Left ventricle myocardium inferior (tissue), 1 donor: ENCODE data around the gene ACSS3. TPM values are rescaled to one million over a fixed set of nuclear protein-coding genes. Genes with fewer than 3 reads are reported as not detected.
A peak's percentile ranks its signal among the peaks of the same experiment; 100 is the strongest.
"Not testable (repeated sequence)": the region's sequence is repeated elsewhere in the genome, so short reads cannot be mapped to it uniquely, and the experiment has no call there.

Experiments
- DNase-seq: peaks from one replicate; pipeline ENCODE4 v3.0.0-alpha.2; 2020
- H3K27ac ChIP-seq: fragments of 200-600 bp; replicated peaks from 2 replicates; pipeline ENCODE4 v1.8.0; 2021
- H3K27me3 ChIP-seq: fragments of 200-600 bp; 2 replicates; pipeline ENCODE4 v1.8.0; 2021; ENCODE audit warnings: low read depth
- H3K36me3 ChIP-seq: fragments of 200-600 bp; 2 replicates; pipeline ENCODE4 v1.8.0; 2021
- H3K4me1 ChIP-seq: fragments of 200-600 bp; 2 replicates; pipeline ENCODE4 v1.8.0; 2021
- H3K4me3 ChIP-seq: fragments of 200-600 bp; 2 replicates; pipeline ENCODE4 v1.8.0; 2021; ENCODE audit warnings: mild to moderate bottlenecking, moderate library complexity
- H3K9me3 ChIP-seq: fragments of 200-600 bp; replicated peaks from 2 replicates; pipeline ENCODE4 v1.8.0; 2021
- intact Hi-C: fragments of 100-400 bp; cut with micrococcal nuclease; formaldehyde crosslinking; loops from one replicate; pipeline ENCODE4 v1.11.0; 2022
- total RNA-seq: library from RNA; stranded (reverse); fragmentation: NEBNext Ultra II Directional; extraction: Animal tissue kit (Norgen Biotek cat#: 25700); gene quantifications from one replicate; pipeline ENCODE4 v1.2.1, GENCODE V29; 2021
- TF ChIP-seq, protein P1 (sequence below): fragments of 200-600 bp; IDR thresholded peaks from 2 replicates; pipeline ENCODE4 v1.8.0; 2021; ENCODE audit warnings: antibody characterized with exemption, mild to moderate bottlenecking, borderline replicate concordance
- donor health status: DM: no; HTN: yes; CAD: no; lungs with severe emphysema.

The ACSS3 gene
- total RNA-seq, 1 donor from 2014 or later, result 24.5 TPM

- intact Hi-C loops, result no loop called here
- no peaks in the 10 kb centered on the region for H3K36me3 ChIP-seq
- no peak for DNase-seq
- no peaks in the 10 kb centered on the region for H3K9me3 ChIP-seq
- H3K27me3 ChIP-seq, result no peaks in the 10 kb centered on the region
- TF ChIP-seq, protein P1, sequence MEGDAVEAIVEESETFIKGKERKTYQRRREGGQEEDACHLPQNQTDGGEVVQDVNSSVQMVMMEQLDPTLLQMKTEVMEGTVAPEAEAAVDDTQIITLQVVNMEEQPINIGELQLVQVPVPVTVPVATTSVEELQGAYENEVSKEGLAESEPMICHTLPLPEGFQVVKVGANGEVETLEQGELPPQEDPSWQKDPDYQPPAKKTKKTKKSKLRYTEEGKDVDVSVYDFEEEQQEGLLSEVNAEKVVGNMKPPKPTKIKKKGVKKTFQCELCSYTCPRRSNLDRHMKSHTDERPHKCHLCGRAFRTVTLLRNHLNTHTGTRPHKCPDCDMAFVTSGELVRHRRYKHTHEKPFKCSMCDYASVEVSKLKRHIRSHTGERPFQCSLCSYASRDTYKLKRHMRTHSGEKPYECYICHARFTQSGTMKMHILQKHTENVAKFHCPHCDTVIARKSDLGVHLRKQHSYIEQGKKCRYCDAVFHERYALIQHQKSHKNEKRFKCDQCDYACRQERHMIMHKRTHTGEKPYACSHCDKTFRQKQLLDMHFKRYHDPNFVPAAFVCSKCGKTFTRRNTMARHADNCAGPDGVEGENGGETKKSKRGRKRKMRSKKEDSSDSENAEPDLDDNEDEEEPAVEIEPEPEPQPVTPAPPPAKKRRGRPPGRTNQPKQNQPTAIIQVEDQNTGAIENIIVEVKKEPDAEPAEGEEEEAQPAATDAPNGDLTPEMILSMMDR, result no peak
- peaks cover 37% of the 10 kb centered on the region for H3K4me1 ChIP-seq
- H3K4me3 ChIP-seq, result no peak overlapping the region
- peak overlapping the region; percentile 4 for H3K27ac ChIP-seq
Measured at GRCh38 chr12:81094718-81095360, 17.0 kb downstream of the ACSS3 start.

DNA sequence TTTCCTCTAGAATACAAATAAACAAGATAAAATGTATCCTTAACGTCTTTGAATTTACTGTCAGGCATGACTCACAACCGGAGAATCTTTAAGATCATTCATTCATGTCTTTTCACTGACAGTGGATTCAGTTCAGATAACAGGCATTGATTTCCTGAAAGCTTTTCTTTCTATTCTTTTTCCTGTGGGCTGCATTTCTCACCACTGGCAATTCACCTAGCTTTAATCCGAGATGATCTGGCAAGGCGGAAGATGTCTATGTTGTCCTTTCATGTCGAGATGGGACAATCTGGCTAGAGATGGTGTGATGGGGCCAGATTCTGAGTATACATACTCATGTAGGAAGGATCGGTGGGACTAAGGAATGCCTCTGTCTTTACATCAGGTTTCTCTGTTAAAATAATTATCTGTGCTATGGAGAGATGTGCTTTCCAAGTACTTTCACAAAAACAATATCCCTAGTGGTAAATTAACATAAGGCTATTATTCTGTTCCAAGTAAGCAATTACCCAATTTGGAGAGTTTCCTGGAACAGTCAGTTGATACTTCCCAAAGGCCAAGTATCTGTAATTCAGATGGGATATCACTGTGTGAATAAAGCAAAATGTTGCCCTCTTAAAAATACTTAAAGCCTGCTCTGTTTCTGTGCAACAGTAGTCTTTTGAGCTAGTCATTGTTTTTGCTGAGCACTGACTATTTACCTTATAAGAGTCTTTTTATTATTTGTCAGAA, 17.8 kb downstream of the ACSS3 start:
- H3K4me3 ChIP-seq, result no peak overlapping the region
- H3K27ac ChIP-seq, result no peak overlapping the region
- H3K9me3 ChIP-seq, result no peaks in the 10 kb centered on the region
- TF ChIP-seq, protein P1, result no peak
- no peaks in the 10 kb centered on the region for H3K27me3 ChIP-seq
- no peaks in the 10 kb centered on the region for H3K36me3 ChIP-seq
- intact Hi-C loops, result no loop called here
- H3K4me1 ChIP-seq, result peaks cover 31% of the 10 kb centered on the region
- no peak for DNase-seq

- Histone ChIP-seq H3K4me3 (no peak overlapping the region), H3K27me3 (no peaks in the 10 kb centered on the region), H3K27ac (no peak overlapping the region), H3K4me1 (peaks cover 12% of the 10 kb centered on the region), H3K36me3 (peaks cover 11% of the 10 kb centered on the region), H3K9me3 (no peaks in the 10 kb centered on the region)
- TF ChIP-seq, protein P1, result no peak
- DNase-seq, result no peak
- intact Hi-C loops, result no loop called here
Measured at GRCh38 chr12:81105687-81106086, 27.8 kb downstream of the ACSS3 start.

DNA sequence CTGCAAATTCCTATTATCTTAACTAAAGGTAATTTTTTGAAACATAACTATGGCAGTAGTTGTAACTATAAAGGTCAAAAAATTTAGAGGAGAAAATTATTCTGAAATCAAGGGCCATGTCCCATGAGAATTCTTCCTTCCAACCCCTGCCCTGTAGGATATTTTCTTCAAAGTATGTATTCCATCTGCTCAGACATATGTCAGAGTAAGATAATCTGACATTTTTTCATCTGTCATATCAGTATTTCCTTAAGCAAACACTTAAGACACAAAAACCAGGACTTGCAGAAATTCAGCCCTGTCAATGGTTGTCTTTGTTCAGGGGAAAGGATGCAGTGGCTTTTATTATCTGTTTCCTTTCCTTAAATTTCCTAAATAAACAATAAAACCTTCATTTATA, 36.3 kb downstream of the ACSS3 start:
- TF ChIP-seq, protein P1, result no peak
- no peak overlapping the region for H3K27ac ChIP-seq
- H3K36me3 ChIP-seq, result peaks cover 31% of the 10 kb centered on the region
- H3K4me3 ChIP-seq, result no peak overlapping the region
- intact Hi-C loops, result no loop called here
- H3K27me3 ChIP-seq, result no peaks in the 10 kb centered on the region
- no peaks in the 10 kb centered on the region for H3K4me1 ChIP-seq
- no peaks in the 10 kb centered on the region for H3K9me3 ChIP-seq
- DNase-seq, result no peak

- H3K27ac ChIP-seq, DNase-seq, H3K4me1 ChIP-seq, H3K9me3 ChIP-seq, intact Hi-C loops, H3K27me3 ChIP-seq, H3K4me3 ChIP-seq: not testable (repeated sequence)
- peaks cover 11% of the 10 kb centered on the region for H3K36me3 ChIP-seq
Measured at GRCh38 chr12:81119069-81119468, 41.2 kb downstream of the ACSS3 start.

GRCh38 chr12:81120961-81121360, 43.1 kb downstream of the ACSS3 start:
- intact Hi-C loops, result no loop called here
- no peak for DNase-seq
- H3K9me3 ChIP-seq, result peaks cover 9% of the 10 kb centered on the region
- H3K27ac ChIP-seq, result no peak overlapping the region
- no peaks in the 10 kb centered on the region for H3K4me1 ChIP-seq
- H3K27me3 ChIP-seq, result no peaks in the 10 kb centered on the region
- TF ChIP-seq, protein P1, result no peak
- H3K4me3 ChIP-seq, result no peak overlapping the region
- H3K36me3 ChIP-seq, result peaks cover 11% of the 10 kb centered on the region
